PC-9 (cell line): ENCODE data around the gene REEP2. TPM values are rescaled to one million over a fixed set of nuclear protein-coding genes. Genes with fewer than 3 reads are reported as not detected.
A peak's percentile ranks its signal among the peaks of the same experiment; 100 is the strongest.

Source experiments
- BruUV-seq: library from RNA; stranded (reverse); fragments of 400-500 nt; replicated peaks from 2 replicates; lab custom pipeline; 2021; lab: Mats Ljungman, UMichigan
- CTCF ChIA-PET: fragments of 300-600 bp; sonication (Branson Sonifier 250); formaldehyde crosslinking; loops from one replicate; lab custom pipeline; 2022; ENCODE audit warnings: antibody characterized with exemption; lab: Charles Lee
- POLR2A ChIA-PET: fragments of 300-600 bp; sonication (Branson Sonifier 250); formaldehyde crosslinking; loops from one replicate; lab custom pipeline; 2022; ENCODE audit warnings: antibody characterized with exemption; ENCODE audit not compliant: unreplicated experiment; lab: Charles Lee
- DNase-seq, 2 experiments: peaks; one replicate each; pipeline versions ENCODE4 v3.0.0 to v3.0.0-alpha.2; 2015 to 2022; ENCODE audit warnings: mixed read lengths in 1 of 2
- H2AFZ ChIP-seq: fragments of 200-600 bp; sonication (generic); 2 replicates; pipeline ENCODE4 v1.8.1; 2017; ENCODE audit warnings: antibody characterized with exemption
- H3F3A ChIP-seq: fragments of 200-600 bp; sonication (generic); 2 replicates; pipeline ENCODE4 v1.8.1; 2017; ENCODE audit warnings: antibody characterized with exemption, mild to moderate bottlenecking, low read depth; ENCODE audit not compliant: insufficient read depth
- H3K27ac ChIP-seq: fragments of 200-600 bp; sonication (generic); 2 replicates; pipeline ENCODE4 v1.6.1; 2016; ENCODE audit warnings: mixed run types
- H3K27me3 ChIP-seq: fragments of 200-600 bp; sonication (generic); 2 replicates; pipeline ENCODE4 v1.6.1; 2016; ENCODE audit warnings: low read depth, mixed run types; ENCODE audit not compliant: insufficient read depth
- H3K36me3 ChIP-seq: fragments of 200-600 bp; sonication (generic); 2 replicates; pipeline ENCODE4 v1.6.1; 2016; ENCODE audit warnings: low read depth, mixed run types
- H3K4me1 ChIP-seq: fragments of 200-600 bp; sonication (generic); replicated peaks from 2 replicates; pipeline ENCODE4 v1.6.1; 2016; ENCODE audit warnings: mixed run types; ENCODE audit not compliant: insufficient read depth
- H3K4me2 ChIP-seq: fragments of 200-600 bp; sonication (generic); 2 replicates; pipeline ENCODE4 v1.6.1; 2017; ENCODE audit warnings: mixed run types
- H3K4me3 ChIP-seq: fragments of 200-600 bp; sonication (generic); 2 replicates; pipeline ENCODE4 v1.6.1; 2016; ENCODE audit warnings: mixed run types
- H3K79me2 ChIP-seq: fragments of 200-600 bp; sonication (generic); 2 replicates; pipeline ENCODE4 v1.6.1; 2017; ENCODE audit warnings: low read depth, mixed run types
- H3K9me2 ChIP-seq: fragments of 200-600 bp; sonication (generic); 2 replicates; pipeline ENCODE4 v1.8.1; 2017; ENCODE audit warnings: mild to moderate bottlenecking; ENCODE audit not compliant: insufficient read depth
- H3K9me3 ChIP-seq: fragments of 200-600 bp; sonication (generic); 2 replicates; pipeline ENCODE4 v1.8.1; 2016; ENCODE audit warnings: low read depth; ENCODE audit not compliant: insufficient read depth
- H4K20me1 ChIP-seq: fragments of 200-600 bp; sonication (generic); 2 replicates; pipeline ENCODE4 v1.8.1; 2017; ENCODE audit not compliant: insufficient read depth
- CTCF ChIP-seq: fragments of 200-600 bp; sonication (generic); conservative IDR thresholded peaks from 2 replicates; pipeline ENCODE4 v1.6.1; 2017; ENCODE audit warnings: mixed run types, antibody characterized with exemption, mild to moderate bottlenecking, moderate library complexity
- EZH2 ChIP-seq: fragments of 200-600 bp; sonication (generic); IDR thresholded peaks from 2 replicates; pipeline ENCODE4 v1.8.0; 2017; ENCODE audit warnings: antibody characterized with exemption, low read depth
- intact Hi-C: fragments of 100-400 bp; cut with micrococcal nuclease; formaldehyde crosslinking; loops from one replicate; pipeline ENCODE4 v1.10.0; 2022; ENCODE audit not compliant: unreplicated experiment
- total RNA-seq: library from RNA; stranded (reverse); gene quantifications from 2 replicates; pipeline ENCODE4 v1.2.3, GENCODE V29; 2021

REEP2 gene
- total RNA-seq, 1 experiment from 2014 or later = 0.87 TPM

- Histone ChIP-seq H3K36me3 (no peaks in the 10 kb centered on the region), H3K27ac (no peak overlapping the region), H2AFZ (no peak overlapping the region), H3K4me3 (no peak overlapping the region), H4K20me1 (no peaks in the 10 kb centered on the region), H3K4me1 (no peaks in the 10 kb centered on the region), H3F3A (no peaks in the 10 kb centered on the region), H3K27me3 (no peaks in the 10 kb centered on the region), H3K79me2 (no peaks in the 10 kb centered on the region), H3K9me3 (no peaks in the 10 kb centered on the region), H3K9me2 (no peaks in the 10 kb centered on the region), H3K4me2 (no peak overlapping the region)
- no TSS peak for BruUV-seq
- POLR2A ChIA-PET = no interaction called here
- DNase-seq = no peak
- TF ChIP-seq EZH2 = no peak
- TF ChIP-seq CTCF = no peak
- intact Hi-C loops = no loop called here
- CTCF ChIA-PET = no interaction called here
These were observed 38.1 kb downstream of the REEP2 start for GRCh38 chr5:138476918-138477317.

DNA sequence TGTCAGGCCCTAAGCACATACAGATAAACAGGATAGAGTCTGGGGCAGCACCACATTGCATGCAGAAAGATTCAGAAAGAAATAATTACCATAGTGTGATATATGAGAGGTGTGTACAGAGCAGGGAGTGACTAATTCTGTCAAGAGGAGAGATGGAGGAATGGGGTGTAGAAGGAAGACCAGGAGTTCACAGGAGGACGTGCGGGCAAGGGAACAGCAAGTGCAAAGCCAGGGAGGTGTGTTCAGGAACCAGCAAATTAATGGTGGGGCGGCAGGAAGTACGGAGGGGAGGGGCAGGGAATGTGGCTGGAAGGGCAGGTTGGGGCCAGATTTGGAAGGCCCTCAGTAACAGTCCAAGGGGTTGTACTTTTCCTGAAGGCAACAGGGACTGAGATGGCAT lies 43.8 kb downstream of the REEP2 start:
- no peaks in the 10 kb centered on the region for H3K9me2 ChIP-seq
- H3K4me2 ChIP-seq = no peak overlapping the region
- no peaks in the 10 kb centered on the region for H3K79me2 ChIP-seq
- DNase-seq = no peak
- ChIA-PET POLR2A (no interaction called here), CTCF (no interaction called here)
- no peaks in the 10 kb centered on the region for H3K36me3 ChIP-seq
- no peak overlapping the region for H2AFZ ChIP-seq
- H3K4me3 ChIP-seq = no peak overlapping the region
- no peaks in the 10 kb centered on the region for H3K27me3 ChIP-seq
- no peaks in the 10 kb centered on the region for H3F3A ChIP-seq
- no peaks in the 10 kb centered on the region for H3K9me3 ChIP-seq
- no peaks in the 10 kb centered on the region for H4K20me1 ChIP-seq
- H3K27ac ChIP-seq = no peak overlapping the region
- no TSS peak for BruUV-seq
- no peaks in the 10 kb centered on the region for H3K4me1 ChIP-seq
- TF ChIP-seq CTCF (no peak), EZH2 (no peak)
- intact Hi-C loops = no loop called here

GRCh38 chr5:138488481-138488945 lies 49.7 kb downstream of the REEP2 start:
- no peaks in the 10 kb centered on the region for H4K20me1 ChIP-seq
- 0 out of 2 replicates have a peak, but pooled peaks cover 7% of the 10 kb centered on the region for H3K4me1 ChIP-seq
- TF ChIP-seq EZH2 = no peak
- TF ChIP-seq CTCF = no peak
- H2AFZ ChIP-seq = no peak overlapping the region
- intact Hi-C loops = no loop called here
- DNase-seq = peak; percentile 48 to 67
- H3K4me3 ChIP-seq = no peak overlapping the region
- peaks cover 32% of the 10 kb centered on the region for H3K27me3 ChIP-seq
- no peaks in the 10 kb centered on the region for H3K79me2 ChIP-seq
- H3F3A ChIP-seq = no peaks in the 10 kb centered on the region; the same call in 1 of the 2 replicates
- no peaks in the 10 kb centered on the region for H3K9me2 ChIP-seq
- H3K27ac ChIP-seq = no peak overlapping the region
- BruUV-seq = no TSS peak
- POLR2A ChIA-PET = no interaction called here
- no peaks in the 10 kb centered on the region for H3K9me3 ChIP-seq
- CTCF ChIA-PET = no interaction called here
- no peaks in the 10 kb centered on the region for H3K36me3 ChIP-seq
- H3K4me2 ChIP-seq = peak overlapping the region; percentile 1; the same call in 1 of the 2 replicates
